ENCODE data around the gene PDLIM1.

The PDLIM1 gene

DNA sequence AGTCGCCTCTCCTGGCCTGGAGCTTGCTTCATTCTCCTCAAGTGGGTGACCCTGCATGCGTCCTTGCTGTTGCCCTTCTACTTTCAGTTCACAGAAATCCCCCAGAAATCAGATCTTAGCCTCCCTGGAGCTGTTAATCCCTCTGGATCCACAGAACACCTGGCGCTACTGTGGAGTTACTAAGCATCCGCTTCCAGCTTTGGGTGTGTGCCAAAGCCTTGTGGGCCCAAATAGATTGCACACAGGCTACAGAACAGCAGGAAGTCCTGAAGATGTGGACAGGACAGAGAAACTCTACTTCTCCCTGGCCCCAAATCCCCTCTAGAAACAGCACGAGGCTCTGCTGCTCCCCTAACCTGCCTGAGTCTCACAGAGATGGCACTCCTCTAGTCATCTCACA lies 36.6 kb upstream of the PDLIM1 start:
- DNase-seq = no peak
- TF ChIP-seq GATA1 (IDR thresholded peaks at IDR 0.05; ENCODE audit: low read depth, low read length) = no peak
- TF ChIP-seq POLR2A (IDR thresholded peaks at IDR 0.05; ENCODE audit: low read length) = no peak

DNA sequence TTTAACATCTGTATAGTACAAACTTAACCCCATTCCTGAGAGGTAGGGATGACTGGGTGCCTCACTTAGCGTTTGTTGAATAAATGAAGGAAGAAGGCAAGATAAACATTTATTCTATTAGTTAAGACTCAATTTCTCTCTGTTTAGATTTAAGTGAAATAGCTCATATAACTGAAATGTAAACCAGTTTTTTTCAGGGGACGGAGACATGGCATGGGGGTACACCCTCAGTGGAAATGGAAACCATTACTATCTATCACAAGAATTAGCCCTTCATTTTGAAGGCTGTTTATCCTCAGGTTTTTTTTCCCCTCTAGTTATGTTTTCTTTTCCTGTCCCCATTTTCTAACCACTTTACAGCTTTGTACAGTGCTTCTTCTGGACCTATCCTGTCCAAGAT lies 35.6 kb upstream of the PDLIM1 start:
- DNase-seq = no peak
- TF ChIP-seq POLR2A (IDR thresholded peaks at IDR 0.05; ENCODE audit: low read length) = no peak

DNA sequence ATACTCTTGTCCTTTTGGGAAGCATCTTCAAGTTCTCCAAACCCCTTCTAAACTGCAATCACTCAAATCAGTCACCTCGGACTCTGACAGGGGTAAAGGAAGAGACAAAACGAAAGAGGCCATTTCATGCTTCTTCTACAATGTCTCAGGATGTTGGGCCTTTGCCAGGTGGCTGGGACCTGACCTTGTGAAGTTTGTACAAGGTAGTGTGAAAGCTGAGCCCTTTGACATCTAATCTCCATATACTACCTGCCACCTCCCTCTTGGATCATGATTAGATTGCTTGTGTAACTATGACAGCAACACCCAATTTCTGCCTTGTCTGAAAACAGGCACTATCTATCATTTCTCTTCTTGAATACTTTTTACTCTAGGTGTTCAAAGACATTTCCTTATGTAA lies 35.1 kb upstream of the PDLIM1 start:
- DNase-seq = no peak
- no peak for TF ChIP-seq POLR2A (IDR thresholded peaks at IDR 0.05; ENCODE audit: low read length)
- no peak for TF ChIP-seq GATA1 (IDR thresholded peaks at IDR 0.05; ENCODE audit: low read depth, low read length)

DNA sequence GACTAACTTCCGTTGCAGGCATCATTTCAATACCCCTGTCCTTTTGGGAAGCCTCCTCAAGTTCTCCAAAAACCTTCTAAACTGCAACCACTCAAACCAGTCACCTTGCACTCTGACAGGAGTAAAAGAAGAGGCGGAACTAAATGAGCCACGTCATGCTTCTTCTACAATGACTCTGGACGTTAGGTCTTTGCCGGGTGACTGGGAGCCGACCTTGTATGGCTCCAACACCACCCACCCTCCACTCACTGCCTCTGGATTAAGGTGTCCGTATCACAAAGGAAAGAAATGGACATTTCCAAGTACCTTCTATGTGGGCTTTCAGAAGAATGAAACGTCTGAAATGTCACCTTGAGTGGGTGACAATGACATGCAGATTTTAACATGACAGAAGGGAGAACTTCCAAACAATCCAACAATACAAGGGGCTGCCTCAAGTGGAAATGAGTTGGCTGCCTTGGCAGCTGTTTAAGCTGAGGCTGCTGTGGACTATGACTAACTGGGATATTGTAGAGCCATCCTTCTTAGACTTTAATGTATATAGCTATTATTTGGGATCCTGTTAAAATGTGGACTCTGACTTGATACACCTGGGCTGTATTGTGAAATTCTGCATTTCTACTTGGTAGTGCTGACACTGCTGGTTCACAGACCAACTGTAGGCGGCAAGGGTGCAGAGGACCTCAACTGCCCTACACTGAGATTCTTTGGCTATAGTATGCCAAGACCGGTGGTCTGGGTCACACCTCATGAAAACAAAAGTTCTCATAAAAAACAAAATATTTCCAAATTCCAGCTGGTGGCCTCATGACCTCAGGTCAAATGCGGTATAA lies 33.8 kb upstream of the PDLIM1 start:
- TF ChIP-seq POLR2A (IDR thresholded peaks at IDR 0.05; ENCODE audit: low read length) (no peak), GATA1 (IDR thresholded peaks at IDR 0.05; ENCODE audit: low read depth, low read length) (no peak)
- DNase-seq = no peak

DNA sequence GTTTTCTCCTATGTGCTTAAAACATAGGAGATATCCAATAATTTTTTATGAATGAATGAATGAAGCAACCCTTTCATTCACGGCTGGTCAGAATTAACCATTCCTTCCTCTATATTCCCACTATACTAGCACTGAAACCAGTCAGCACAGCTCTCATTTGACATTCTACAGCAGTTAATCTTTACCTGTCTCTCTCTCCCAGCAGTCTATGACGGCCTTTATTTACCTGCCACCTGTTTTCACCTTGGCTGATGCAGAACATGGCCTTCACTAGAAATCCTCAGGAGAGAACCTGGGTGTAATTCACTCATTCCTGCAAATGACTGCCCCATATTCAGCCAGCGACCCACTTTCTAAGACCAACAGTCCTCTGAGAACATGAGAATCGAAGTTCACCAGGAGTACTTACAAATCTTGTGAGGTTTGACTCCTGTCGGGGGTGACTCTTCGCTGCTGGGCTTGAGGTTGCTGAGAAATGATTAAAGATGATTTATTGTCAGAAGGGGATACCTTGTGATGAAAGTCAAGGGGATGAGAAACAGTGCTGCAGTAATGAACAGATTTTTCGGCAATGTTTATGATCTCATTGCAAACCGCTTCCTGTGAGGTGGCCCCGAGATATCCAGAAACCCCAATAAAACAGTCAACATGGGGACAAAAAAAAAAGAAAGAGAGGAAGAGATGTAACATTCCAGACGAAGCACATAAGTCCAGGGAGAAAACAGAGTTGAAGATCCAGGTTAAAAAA lies 30.9 kb upstream of the PDLIM1 start:
- TF ChIP-seq POLR2A (IDR thresholded peaks at IDR 0.05; ENCODE audit: low read length) = no peak
- no peak for TF ChIP-seq GATA1 (IDR thresholded peaks at IDR 0.05; ENCODE audit: low read depth, low read length)
- DNase-seq = no peak

DNA sequence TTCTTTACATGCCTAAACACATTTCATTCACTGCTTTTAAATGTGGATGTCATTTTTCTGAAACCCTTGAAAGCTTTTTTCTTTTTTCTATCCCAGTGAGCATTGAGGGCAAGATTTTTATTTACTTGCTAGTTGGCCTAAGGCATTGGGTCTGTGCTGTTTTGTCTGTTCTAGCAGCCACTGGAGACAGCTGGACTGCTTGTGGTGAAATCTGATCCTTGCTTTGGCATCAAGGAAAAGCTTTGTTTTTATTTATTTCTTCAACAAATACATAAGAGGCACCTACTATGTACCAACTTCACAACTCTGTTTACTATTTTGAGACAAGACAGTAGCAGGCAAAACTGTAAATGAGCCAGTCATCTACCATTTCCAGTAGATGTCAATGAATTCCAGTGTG lies 28.4 kb upstream of the PDLIM1 start:
- no peak for DNase-seq
- no peak for TF ChIP-seq GATA1 (IDR thresholded peaks at IDR 0.05; ENCODE audit: low read depth, low read length)

DNA sequence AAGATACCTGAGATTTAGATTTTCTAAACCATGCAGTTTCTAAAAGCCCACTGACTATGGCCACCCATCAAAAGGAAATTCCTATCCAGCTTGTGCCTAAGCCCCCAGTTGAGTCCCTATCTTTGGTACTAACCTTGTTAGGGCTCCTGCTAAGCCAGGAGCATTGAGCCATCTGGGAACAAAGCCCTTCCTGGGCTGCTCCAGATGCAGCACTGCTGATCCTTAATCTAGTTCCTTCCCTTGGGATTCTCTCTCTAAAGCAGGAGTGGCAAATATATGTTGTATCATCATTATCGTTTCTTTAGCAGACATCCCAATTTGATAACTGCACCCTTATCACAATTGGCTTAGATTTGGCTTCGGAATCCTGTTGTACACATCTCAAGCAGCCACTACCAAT lies 24.7 kb upstream of the PDLIM1 start:
- DNase-seq = no peak
- no peak for TF ChIP-seq GATA1 (IDR thresholded peaks at IDR 0.05; ENCODE audit: low read depth, low read length)
- TF ChIP-seq POLR2A (IDR thresholded peaks at IDR 0.05; ENCODE audit: low read length) = no peak

DNA sequence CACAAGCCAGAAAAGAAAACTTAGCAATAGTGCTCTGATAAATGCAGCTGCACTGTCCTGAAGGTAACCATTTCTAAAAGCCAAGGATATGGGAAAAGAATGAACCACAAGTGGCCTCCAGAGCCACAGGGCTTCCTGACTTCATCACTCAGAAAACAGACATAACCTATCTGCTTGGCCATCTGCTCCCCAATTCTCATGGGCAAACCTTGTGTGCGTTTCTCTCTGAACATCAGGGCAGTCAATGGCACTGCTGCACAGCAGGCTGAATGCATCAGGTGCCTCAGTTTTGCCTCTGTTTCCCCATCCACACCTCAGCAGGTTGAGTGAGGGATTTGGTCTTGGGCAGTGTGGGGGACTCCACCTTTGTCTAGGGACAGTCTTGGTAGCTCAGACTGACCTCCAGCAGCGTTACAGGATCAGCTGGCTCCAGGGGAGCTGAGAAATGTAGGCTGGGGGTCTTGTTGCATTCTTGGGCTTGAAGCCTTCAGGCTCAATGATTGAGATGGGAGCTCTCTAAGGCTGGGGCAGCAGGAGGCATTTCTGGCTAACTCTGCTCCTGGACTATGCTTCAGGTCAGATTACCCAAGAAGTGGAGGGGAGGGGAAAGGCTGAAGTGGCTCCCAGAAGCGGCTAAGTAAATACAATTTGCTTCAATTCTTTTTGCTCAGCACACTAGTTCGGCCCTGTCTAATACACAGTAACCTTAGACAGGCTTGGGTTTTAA lies 23.6 kb upstream of the PDLIM1 start:
- no peak for DNase-seq
- TF ChIP-seq POLR2A (IDR thresholded peaks at IDR 0.05; ENCODE audit: low read length) (no peak), GATA1 (IDR thresholded peaks at IDR 0.05; ENCODE audit: low read depth, low read length) (no peak)

DNA sequence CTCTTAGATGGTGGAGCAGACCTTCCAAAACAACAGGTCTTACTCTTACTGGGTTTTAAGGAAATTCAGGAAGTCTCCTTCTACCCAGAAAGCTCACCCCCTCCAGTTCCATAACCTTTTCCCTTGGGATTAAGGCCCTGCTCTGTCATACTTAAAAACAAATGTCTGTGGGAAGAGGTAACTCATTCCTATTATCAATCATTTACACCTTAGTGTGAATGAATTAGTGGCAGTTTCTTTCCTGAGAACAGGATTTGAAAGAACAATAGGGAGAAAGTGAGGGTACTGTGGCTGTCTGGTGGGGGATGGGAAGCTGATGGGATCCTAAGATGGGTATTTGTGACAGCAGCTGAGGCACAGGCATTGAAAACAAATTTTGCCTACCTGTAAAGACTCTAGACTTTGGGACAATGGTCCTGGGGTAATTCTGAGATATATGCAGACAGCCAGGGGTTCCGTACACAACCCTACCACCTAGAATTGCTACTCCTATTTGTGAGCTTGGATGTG lies 22.2 kb upstream of the PDLIM1 start:
- TF ChIP-seq GATA1 (IDR thresholded peaks at IDR 0.05; ENCODE audit: low read depth, low read length) (no peak), POLR2A (IDR thresholded peaks at IDR 0.05; ENCODE audit: low read length) (no peak)
- DNase-seq = no peak

DNA sequence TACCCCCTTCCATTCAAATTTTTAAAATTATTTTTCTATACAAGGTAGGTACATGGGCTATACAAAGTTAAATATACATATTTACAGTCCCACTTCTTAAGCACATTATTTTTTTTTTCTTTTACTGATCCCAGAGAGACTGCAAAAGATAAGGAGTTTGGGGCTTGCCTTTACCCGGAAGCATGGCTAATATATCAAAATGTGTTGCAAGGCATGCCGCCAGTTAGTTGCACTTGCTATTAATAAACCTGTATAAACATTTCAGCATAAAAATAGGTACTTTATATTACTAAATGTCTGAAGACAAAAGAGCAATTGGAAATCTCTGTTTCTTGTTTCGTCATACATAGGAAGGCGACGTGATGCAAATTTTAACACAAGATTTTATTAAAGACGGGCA lies 21.5 kb upstream of the PDLIM1 start:
- no peak for TF ChIP-seq POLR2A (IDR thresholded peaks at IDR 0.05; ENCODE audit: low read length)
- no peak for TF ChIP-seq GATA1 (IDR thresholded peaks at IDR 0.05; ENCODE audit: low read depth, low read length)
- no peak for DNase-seq

DNA sequence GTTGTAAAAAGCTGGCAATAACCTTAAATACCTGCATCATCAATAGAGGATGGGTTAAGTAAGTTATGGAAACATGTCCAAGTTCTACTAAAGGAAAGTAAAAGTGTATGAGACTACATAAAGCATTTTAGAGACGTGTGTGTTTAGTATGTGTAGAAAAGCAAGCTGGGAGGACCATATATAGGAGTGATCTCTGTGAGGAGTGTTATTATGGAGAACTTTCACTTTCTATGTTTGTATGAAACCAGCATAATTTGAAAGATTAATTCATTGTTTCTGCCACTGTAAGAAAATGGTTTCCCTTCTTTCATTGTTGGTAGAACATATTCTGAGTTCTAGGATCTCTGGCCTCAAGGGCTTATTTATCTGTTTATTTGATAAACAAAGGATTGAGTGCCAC lies 19.2 kb upstream of the PDLIM1 start:
- no peak for DNase-seq
- TF ChIP-seq POLR2A (IDR thresholded peaks at IDR 0.05; ENCODE audit: low read length) (no peak), GATA1 (IDR thresholded peaks at IDR 0.05; ENCODE audit: low read depth, low read length) (no peak)

DNA sequence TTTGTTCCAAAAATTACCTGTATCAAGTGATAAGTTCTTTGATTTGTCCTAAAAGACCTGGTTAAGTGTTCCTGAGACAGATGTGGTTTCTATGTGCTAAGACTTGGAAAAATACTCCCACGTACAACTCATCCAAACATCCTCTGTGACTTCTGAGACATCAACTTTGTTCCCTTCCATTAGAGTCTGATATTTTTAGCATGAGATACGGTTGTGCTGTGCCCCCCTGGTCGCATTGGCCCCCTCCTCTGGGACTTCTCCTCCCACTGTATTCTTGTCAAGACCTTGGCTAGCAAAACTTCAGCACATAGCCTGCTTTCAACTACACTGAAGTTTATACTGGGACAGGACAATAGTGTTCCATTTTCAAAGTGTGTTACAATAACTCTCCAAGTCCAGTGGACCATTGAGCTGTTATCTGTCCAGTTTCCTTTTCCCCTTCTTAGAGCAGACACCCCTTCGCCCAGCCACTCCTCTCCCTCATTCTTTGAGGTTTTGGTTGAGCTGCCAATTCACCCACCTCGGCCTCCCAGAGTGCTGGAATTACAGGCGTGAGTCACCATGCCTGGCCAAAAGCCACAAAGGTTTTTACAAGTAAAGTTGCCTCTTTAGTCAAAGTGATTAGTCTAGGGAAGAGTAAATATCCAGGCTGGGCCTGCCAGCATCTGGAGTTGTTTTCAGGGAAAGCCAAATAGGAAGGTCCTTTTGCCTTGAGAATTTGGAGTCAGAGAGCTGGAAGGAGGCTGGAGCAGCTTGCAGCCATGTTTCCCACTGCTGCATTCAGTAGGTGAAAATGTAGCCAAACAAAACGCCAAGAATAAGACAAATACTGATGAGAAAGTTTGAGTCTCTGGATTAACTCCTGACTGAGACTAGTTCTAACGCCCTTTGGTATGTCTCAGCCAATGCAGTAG lies 17.8 kb upstream of the PDLIM1 start:
- peak in 1 of 2 experiments; percentile 36 for DNase-seq

DNA sequence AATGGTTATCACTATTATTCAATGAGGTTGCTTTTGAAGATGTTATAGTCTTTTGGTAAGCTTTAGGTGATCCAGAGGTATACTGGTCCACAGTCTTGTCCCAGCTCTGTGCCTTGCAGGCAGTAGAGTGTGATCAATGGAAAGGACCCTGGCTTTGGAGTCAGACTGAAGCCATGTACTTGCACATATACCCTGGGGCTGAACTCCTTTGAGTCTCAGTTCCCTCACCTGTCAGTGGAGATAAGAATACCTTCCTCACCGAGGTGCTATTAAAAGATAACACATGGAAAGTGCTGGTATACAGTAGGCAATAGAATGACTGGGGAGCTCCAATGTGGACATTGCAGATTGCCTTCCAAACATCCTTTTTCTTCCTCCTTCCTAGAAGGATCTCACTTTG lies 16.0 kb upstream of the PDLIM1 start:
- no peak for DNase-seq
- TF ChIP-seq POLR2A (IDR thresholded peaks at IDR 0.05; ENCODE audit: low read length) (no peak), GATA1 (IDR thresholded peaks at IDR 0.05; ENCODE audit: low read depth, low read length) (no peak)

More for the DNA sequence above, 17.8 kb upstream of the PDLIM1 start:
- TF ChIP-seq GATA1 (IDR thresholded peaks at IDR 0.05; ENCODE audit: low read depth, low read length) (no peak), POLR2A (IDR thresholded peaks at IDR 0.05; ENCODE audit: low read length) (no peak)
